OCI-LY3 (cell line): ENCODE data around the gene ANKRD35.

Experiments
- H2AFZ ChIP-seq: fragments of 200-600, 300-600 bp; shearing (Covaris generic); 2 replicates; pipeline ENCODE4 v1.6.0; 2014; ENCODE audit warnings: antibody characterized with exemption, low read depth, low read length
- H3K27ac ChIP-seq: fragments of 200-600, 300-600 bp; sonication (generic); 2 replicates; pipeline ENCODE4 v1.5.1; 2014; ENCODE audit warnings: mild to moderate bottlenecking, low read length, moderate library complexity, mixed read lengths
- H3K27me3 ChIP-seq: fragments of 200-600, 300-600 bp; sonication (generic); 2 replicates; pipeline ENCODE4 v1.6.1; 2014; ENCODE audit warnings: low read depth, low read length, mixed read lengths
- H3K36me3 ChIP-seq: fragments of 200-600, 300-600 bp; sonication (generic); replicated peaks from 2 replicates; pipeline ENCODE3; 2014; ENCODE audit warnings: low read depth, low read length, mixed read lengths
- H3K4me1 ChIP-seq: fragments of 300-600, 200-600 bp; sonication (generic); 2 replicates; pipeline ENCODE4 v1.6.1; 2014; ENCODE audit warnings: low read length, mixed read lengths
- H3K4me2 ChIP-seq: fragments of 200-600, 300-600 bp; sonication (generic); 2 replicates; pipeline ENCODE4 v1.6.1; 2014; ENCODE audit warnings: low read length, mixed read lengths
- H3K4me3 ChIP-seq: fragments of 300-600, 200-600 bp; sonication (generic); 2 replicates; pipeline ENCODE4 v1.5.1; 2014; ENCODE audit warnings: antibody characterized with exemption, mild to moderate bottlenecking, low read length, moderate library complexity
- H3K79me2 ChIP-seq: fragments of 300-600, 200-600 bp; shearing (Covaris generic); 2 replicates; pipeline ENCODE4 v1.6.1; 2014; ENCODE audit warnings: mild to moderate bottlenecking, low read length, mixed read lengths
- H3K9ac ChIP-seq: fragments of 300-600, 200-600 bp; shearing (Covaris generic); 2 replicates; pipeline ENCODE4 v1.6.0; 2014; ENCODE audit warnings: mild to moderate bottlenecking, low read length, moderate library complexity
- H3K9me3 ChIP-seq: fragments of 200-600, 300-600 bp; shearing (Covaris generic); 2 replicates; pipeline ENCODE4 v1.6.1; 2014; ENCODE audit warnings: low read length, mixed read lengths; ENCODE audit not compliant: insufficient read depth
- H4K20me1 ChIP-seq: fragments of 200-600, 300-600 bp; sonication (generic); 2 replicates; pipeline ENCODE4 v1.6.1; 2016; ENCODE audit warnings: low read length, mixed read lengths; ENCODE audit not compliant: insufficient read depth
- EZH2phosphoT487 ChIP-seq: fragments of 200-600 bp; shearing (Covaris generic); IDR thresholded peaks from 2 replicates; pipeline ENCODE4 v1.6.1; 2018; ENCODE audit warnings: antibody characterized with exemption, mixed run types, low read depth
- TF ChIP-seq, protein P1 (sequence below): fragments of 200-600, 300-600 bp; sonication (generic); IDR thresholded peaks from 2 replicates; pipeline ENCODE4 v1.5.1; 2014; ENCODE audit warnings: antibody characterized with exemption, low read length, low read depth

ANKRD35 gene

DNA sequence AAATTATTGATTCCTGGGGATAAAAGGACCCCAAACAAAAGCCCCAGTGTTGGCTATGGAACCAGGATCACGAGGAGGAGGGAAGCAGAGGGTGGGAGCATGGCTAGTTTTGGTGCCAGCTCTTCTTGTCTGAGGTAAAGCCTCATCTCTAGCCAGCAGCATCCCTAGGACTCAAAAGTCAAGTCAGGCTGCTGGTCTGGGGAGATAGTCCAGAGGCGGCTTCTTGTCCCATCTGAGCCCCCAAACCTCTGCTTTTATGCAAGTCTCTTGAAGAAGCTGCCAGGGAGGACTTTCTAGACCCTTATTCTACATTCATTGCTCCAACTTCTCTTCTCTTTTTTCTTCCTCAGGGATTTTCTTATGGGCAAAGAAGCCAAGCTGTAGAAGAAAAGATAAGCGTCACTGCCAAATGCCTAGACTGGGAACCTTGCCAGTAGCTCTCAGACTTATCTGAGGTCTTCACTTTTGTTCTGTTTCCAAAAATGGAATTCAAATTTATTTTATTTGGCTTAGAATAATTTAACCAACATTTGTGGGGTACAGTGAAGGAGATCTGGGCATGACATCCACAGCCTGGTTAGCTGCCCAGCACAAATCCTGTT, 6.9 kb upstream of the ANKRD35 start:
- no peaks in the 10 kb centered on the region for H4K20me1 ChIP-seq
- H3K27me3 ChIP-seq = no peaks in the 10 kb centered on the region
- H3K79me2 ChIP-seq = no peaks in the 10 kb centered on the region
- H2AFZ ChIP-seq = no peak overlapping the region
- no peak overlapping the region for H3K4me3 ChIP-seq
- no peaks in the 10 kb centered on the region for H3K36me3 ChIP-seq
- no peak overlapping the region for H3K27ac ChIP-seq
- H3K4me2 ChIP-seq = no peak overlapping the region
- no peaks in the 10 kb centered on the region for H3K9me3 ChIP-seq
- no peaks in the 10 kb centered on the region for H3K4me1 ChIP-seq
- no peak overlapping the region for H3K9ac ChIP-seq
- TF ChIP-seq, protein P1, sequence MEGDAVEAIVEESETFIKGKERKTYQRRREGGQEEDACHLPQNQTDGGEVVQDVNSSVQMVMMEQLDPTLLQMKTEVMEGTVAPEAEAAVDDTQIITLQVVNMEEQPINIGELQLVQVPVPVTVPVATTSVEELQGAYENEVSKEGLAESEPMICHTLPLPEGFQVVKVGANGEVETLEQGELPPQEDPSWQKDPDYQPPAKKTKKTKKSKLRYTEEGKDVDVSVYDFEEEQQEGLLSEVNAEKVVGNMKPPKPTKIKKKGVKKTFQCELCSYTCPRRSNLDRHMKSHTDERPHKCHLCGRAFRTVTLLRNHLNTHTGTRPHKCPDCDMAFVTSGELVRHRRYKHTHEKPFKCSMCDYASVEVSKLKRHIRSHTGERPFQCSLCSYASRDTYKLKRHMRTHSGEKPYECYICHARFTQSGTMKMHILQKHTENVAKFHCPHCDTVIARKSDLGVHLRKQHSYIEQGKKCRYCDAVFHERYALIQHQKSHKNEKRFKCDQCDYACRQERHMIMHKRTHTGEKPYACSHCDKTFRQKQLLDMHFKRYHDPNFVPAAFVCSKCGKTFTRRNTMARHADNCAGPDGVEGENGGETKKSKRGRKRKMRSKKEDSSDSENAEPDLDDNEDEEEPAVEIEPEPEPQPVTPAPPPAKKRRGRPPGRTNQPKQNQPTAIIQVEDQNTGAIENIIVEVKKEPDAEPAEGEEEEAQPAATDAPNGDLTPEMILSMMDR = no peak
- TF ChIP-seq EZH2phosphoT487 = no peak

DNA sequence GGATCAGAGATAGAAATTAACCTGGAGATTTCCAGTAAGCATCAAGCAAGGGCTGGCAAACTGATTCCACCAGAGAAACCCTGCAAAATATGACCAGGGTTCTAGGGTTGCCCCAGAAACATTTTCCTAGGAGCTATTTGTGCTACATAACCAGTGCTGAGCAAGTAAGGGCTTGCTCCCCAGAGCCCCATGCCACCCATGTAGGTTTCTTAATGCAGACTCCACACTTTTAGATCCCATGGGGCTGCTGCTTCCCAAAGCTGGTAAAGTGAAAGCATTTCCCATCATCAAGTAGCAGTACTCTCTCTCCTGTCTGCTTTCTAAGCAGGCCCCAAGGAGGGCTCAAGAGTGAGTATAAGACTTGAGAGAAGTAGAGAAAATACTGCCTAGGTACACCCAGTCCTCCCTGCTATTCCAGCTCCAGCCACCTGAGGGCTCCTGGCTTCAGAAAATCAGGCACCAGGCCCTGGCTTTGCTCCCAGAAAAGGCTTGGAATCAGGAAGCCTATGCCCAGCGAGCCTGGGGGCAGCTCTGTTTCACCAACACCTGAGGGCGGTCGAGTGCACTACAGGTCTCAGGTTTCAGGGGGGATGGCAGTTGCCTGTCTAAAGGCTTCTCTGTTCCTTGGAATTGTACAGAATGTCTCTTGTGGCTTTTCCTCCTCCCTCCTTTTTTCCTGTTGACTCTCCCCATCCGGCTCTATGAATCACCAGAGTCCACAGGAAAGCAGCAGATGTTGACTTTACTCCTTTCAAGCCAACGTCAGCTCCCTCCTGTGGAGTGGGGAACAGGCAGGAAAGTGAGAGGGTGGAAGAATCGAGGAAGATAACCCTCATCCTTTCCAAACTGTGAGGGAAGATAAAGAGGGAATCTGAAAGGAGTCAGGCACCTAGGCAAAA, 6.2 kb upstream of the ANKRD35 start:
- H3K4me1 ChIP-seq = no peaks in the 10 kb centered on the region
- H2AFZ ChIP-seq = no peak overlapping the region
- no peak overlapping the region for H3K27ac ChIP-seq
- H3K27me3 ChIP-seq = no peaks in the 10 kb centered on the region
- H3K79me2 ChIP-seq = no peaks in the 10 kb centered on the region
- H3K4me3 ChIP-seq = no peak overlapping the region
- H3K9ac ChIP-seq = no peak overlapping the region
- H3K36me3 ChIP-seq = no peaks in the 10 kb centered on the region
- no peak overlapping the region for H3K4me2 ChIP-seq
- H4K20me1 ChIP-seq = no peaks in the 10 kb centered on the region
- TF ChIP-seq, protein P1 = peak; percentile 94
- no peak for TF ChIP-seq EZH2phosphoT487
- H3K9me3 ChIP-seq = no peaks in the 10 kb centered on the region

DNA sequence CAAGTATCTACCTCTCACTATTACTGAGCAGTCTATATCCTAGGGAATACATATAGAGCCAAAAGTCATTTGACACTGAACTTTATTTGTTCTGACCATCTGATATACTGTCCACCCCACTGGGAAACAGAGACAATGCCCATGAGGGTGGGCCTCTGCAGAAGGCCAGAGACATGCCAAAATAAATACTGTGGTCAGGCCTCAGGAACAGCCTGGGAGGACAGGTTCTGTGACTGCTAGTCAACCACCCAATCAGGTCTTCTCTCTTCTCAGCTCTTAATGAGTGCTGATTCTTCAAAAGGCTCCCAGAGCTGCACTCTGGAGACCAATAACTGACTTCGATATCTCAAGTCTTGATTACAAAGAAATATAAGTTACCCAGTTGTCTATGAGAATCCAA, 5.5 kb upstream of the ANKRD35 start:
- no peak overlapping the region for H3K9ac ChIP-seq
- H3K4me2 ChIP-seq = no peak overlapping the region
- H3K79me2 ChIP-seq = no peaks in the 10 kb centered on the region
- no peaks in the 10 kb centered on the region for H4K20me1 ChIP-seq
- no peaks in the 10 kb centered on the region for H3K9me3 ChIP-seq
- TF ChIP-seq EZH2phosphoT487 = no peak
- TF ChIP-seq, protein P1 = no peak
- H3K27me3 ChIP-seq = no peaks in the 10 kb centered on the region
- H2AFZ ChIP-seq = no peak overlapping the region
- no peaks in the 10 kb centered on the region for H3K36me3 ChIP-seq
- no peak overlapping the region for H3K4me3 ChIP-seq
- no peaks in the 10 kb centered on the region for H3K4me1 ChIP-seq
- H3K27ac ChIP-seq = no peak overlapping the region

DNA sequence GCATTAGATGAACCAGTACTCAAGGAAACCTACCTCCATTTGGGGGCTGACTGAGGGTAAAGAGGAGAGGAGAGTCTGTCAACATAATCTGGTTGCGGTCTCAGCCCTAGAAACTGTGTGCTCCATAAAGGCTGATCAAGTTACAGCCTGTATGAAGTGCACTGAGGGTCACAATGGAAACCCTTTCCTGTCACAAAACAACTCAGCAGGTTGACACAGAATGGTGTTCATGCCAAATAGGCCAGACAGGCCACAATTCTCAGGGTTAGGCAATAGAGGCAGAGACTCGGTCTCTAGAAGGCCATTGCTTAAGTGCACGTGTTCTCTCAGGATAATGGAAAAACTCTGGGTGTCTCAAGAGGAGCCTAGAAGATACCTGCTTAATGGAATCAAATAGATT, 4.1 kb upstream of the ANKRD35 start:
- H3K4me1 ChIP-seq = no peaks in the 10 kb centered on the region; the same call in 1 of the 2 replicates

More for the DNA sequence above, 4.1 kb upstream of the ANKRD35 start:
- H3K4me2 ChIP-seq = no peak overlapping the region
- H4K20me1 ChIP-seq = no peaks in the 10 kb centered on the region
- H3K4me3 ChIP-seq = no peak overlapping the region
- H3K27ac ChIP-seq = no peak overlapping the region
- no peaks in the 10 kb centered on the region for H3K79me2 ChIP-seq
- H2AFZ ChIP-seq = no peak overlapping the region
- TF ChIP-seq, protein P1 = no peak
- no peak for TF ChIP-seq EZH2phosphoT487
- no peaks in the 10 kb centered on the region for H3K9me3 ChIP-seq
- no peak overlapping the region for H3K9ac ChIP-seq
- no peaks in the 10 kb centered on the region for H3K36me3 ChIP-seq
- H3K27me3 ChIP-seq = peaks cover 8% of the 10 kb centered on the region
